H1 (cell line): Measurements from ENCODE around the gene SLC22A23. TPM values are rescaled to one million over a fixed set of nuclear protein-coding genes. Genes with fewer than 3 reads are reported as not detected.

ENCODE experiments used
- CTCF ChIA-PET: fragments of 300-600 bp; sonication (Branson Sonifier 250); formaldehyde crosslinking; loops from one replicate; lab custom pipeline; 2021; ENCODE audit not compliant: partially characterized antibody; lab: Charles Lee
- POLR2A ChIA-PET: fragments of 300-600 bp; sonication (Branson Sonifier 250); formaldehyde crosslinking; loops from one replicate; lab custom pipeline; 2021; ENCODE audit warnings: inconsistent platforms; ENCODE audit not compliant: partially characterized antibody; lab: Charles Lee
- DNase-seq, 2 experiments: peaks; one replicate each; pipeline versions ENCODE4 v3.0.0 to v3.0.0-alpha.2; 2010 to 2022; ENCODE audit warnings: low spot score in 2 of 2, low read depth in 1 of 2, mixed read lengths in 1 of 2
- FAIRE-seq: peaks from 2 replicates; lab custom pipeline; 2011; peaks lifted over from hg19 to GRCh38; lab: Jason Lieb, UNC
- H2AFZ ChIP-seq: 2 replicates; pipeline ENCODE4 v1.8.1; 2012; ENCODE audit warnings: low read length, inconsistent platforms
- H2AK5ac ChIP-seq: 2 replicates; pipeline ENCODE4 v1.6.1; 2013; ENCODE audit warnings: low read depth, low read length
- H2BK120ac ChIP-seq: replicated peaks from 2 replicates; pipeline ENCODE3; 2013; ENCODE audit warnings: low read depth, low read length, inconsistent platforms
- H2BK12ac ChIP-seq: 2 replicates; pipeline ENCODE4 v1.6.1; 2013; ENCODE audit warnings: low read depth, low read length
- H2BK15ac ChIP-seq: 2 replicates; pipeline ENCODE4 v1.6.1; 2013; ENCODE audit warnings: low read length
- H2BK20ac ChIP-seq: 2 replicates; pipeline ENCODE4 v1.6.1; 2013; ENCODE audit warnings: low read length
- H2BK5ac ChIP-seq: 2 replicates; pipeline ENCODE4 v1.6.1; 2013; ENCODE audit warnings: low read depth, low read length
- H3K14ac ChIP-seq: 2 replicates; pipeline ENCODE4 v1.6.1; 2013; ENCODE audit warnings: inconsistent platforms; ENCODE audit not compliant: insufficient read length
- H3K18ac ChIP-seq: 2 replicates; pipeline ENCODE4 v1.6.1; 2013; ENCODE audit warnings: low read length; ENCODE audit errors: extremely low read depth
- H3K23ac ChIP-seq: 2 replicates; pipeline ENCODE4 v1.6.1; 2013; ENCODE audit warnings: inconsistent platforms; ENCODE audit not compliant: insufficient read length
- H3K23me2 ChIP-seq: 2 replicates; pipeline ENCODE4 v1.6.1; 2013; ENCODE audit warnings: low read depth, low read length
- H3K27ac ChIP-seq: 2 replicates; pipeline ENCODE4 v1.6.1; 2011; ENCODE audit warnings: low read depth, low read length, inconsistent platforms
- H3K27me3 ChIP-seq, 4 experiments: replicated peaks in 1 of 4; 1 replicate in 1 of 4; 2 replicates in 3 of 4; pipeline versions ENCODE4 v1.6.1 to v1.8.1; 2011 to 2013; ENCODE audit warnings: low read length in 3 of 4, mild to moderate bottlenecking in 3 of 4, inconsistent platforms in 2 of 4, mixed read lengths in 2 of 4, moderate library complexity in 1 of 4; ENCODE audit not compliant: control insufficient read depth in 3 of 4, insufficient read depth in 3 of 4; ENCODE audit errors: extremely low read depth in 1 of 4
- H3K36me3 ChIP-seq, 4 experiments: 2 replicates each; pipeline versions ENCODE4 v1.6.1 to v1.8.1; 2011 to 2013; ENCODE audit warnings: mild to moderate bottlenecking in 4 of 4, low read length in 3 of 4, moderate library complexity in 2 of 4, control low read depth in 1 of 4, inconsistent platforms in 1 of 4; ENCODE audit not compliant: insufficient read depth in 4 of 4, control insufficient read depth in 2 of 4
- H3K4ac ChIP-seq: replicated peaks from 2 replicates; pipeline ENCODE3; 2013; ENCODE audit warnings: low read length, low read depth, mixed read lengths, inconsistent platforms; ENCODE audit not compliant: insufficient read length
- H3K4me1 ChIP-seq, 4 experiments: replicated peaks in 1 of 4; 1 replicate in 1 of 4; 2 replicates in 3 of 4; pipeline versions ENCODE4 v1.6.1 to v1.8.1; 2011 to 2013; ENCODE audit warnings: low read length in 3 of 4, inconsistent platforms in 2 of 4, mixed read lengths in 1 of 4; ENCODE audit not compliant: insufficient read depth in 4 of 4, control insufficient read depth in 3 of 4
- H3K4me2 ChIP-seq, 2 experiments: 2 replicates each; pipeline versions ENCODE4 v1.6.1 to v1.8.1; 2011 to 2013; ENCODE audit warnings: low read depth in 2 of 2, low read length in 2 of 2, control low read depth in 1 of 2, inconsistent platforms in 1 of 2, mild to moderate bottlenecking in 1 of 2; ENCODE audit not compliant: insufficient read depth in 1 of 2
- H3K4me3 ChIP-seq, 4 experiments: fragments of 200-600, 300-600 bp in 1 of 4; sonication (generic), shearing (Covaris generic), sonication (Bioruptor Twin) in 1 of 4; 2 replicates each; pipeline versions ENCODE4 v1.5.1 to v1.8.1; 2011 to 2016; ENCODE audit warnings: low read length in 4 of 4, low read depth in 3 of 4, control low read depth in 2 of 4, inconsistent platforms in 2 of 4, mild to moderate bottlenecking in 2 of 4, mixed read lengths in 1 of 4, moderate library complexity in 1 of 4; ENCODE audit not compliant: insufficient read depth in 2 of 4; ENCODE audit errors: extremely low read depth in 1 of 4
- H3K56ac ChIP-seq: replicated peaks from 2 replicates; pipeline ENCODE3; 2013; ENCODE audit warnings: low read depth, mild to moderate bottlenecking, mixed read lengths, low read length, inconsistent platforms; ENCODE audit not compliant: insufficient read length
- H3K79me1 ChIP-seq: 2 replicates; pipeline ENCODE4 v1.6.1; 2013; ENCODE audit warnings: low read depth, low read length, control low read depth
- H3K79me2 ChIP-seq, 2 experiments: 2 replicates each; pipeline versions ENCODE4 v1.6.1 to v1.8.1; 2012 to 2013; ENCODE audit warnings: low read length in 2 of 2, mild to moderate bottlenecking in 2 of 2, inconsistent platforms in 1 of 2; ENCODE audit not compliant: insufficient read depth in 2 of 2, control insufficient read depth in 1 of 2
- H3K9ac ChIP-seq, 4 experiments: replicated peaks in 1 of 4; 1 replicate in 1 of 4; 2 replicates in 3 of 4; pipeline versions ENCODE4 v1.6.1 to v1.8.1; 2011 to 2013; ENCODE audit warnings: low read depth in 3 of 4, low read length in 3 of 4, control low read depth in 2 of 4, mild to moderate bottlenecking in 2 of 4, moderate library complexity in 2 of 4, inconsistent platforms in 1 of 4; ENCODE audit errors: extremely low read depth in 1 of 4
- H3K9me3 ChIP-seq, 2 experiments: 2 replicates each; pipeline versions ENCODE4 v1.6.1 to v1.8.1; 2012 to 2013; ENCODE audit warnings: mild to moderate bottlenecking in 2 of 2, moderate library complexity in 2 of 2, control low read depth in 1 of 2, inconsistent platforms in 1 of 2, low read depth in 1 of 2, low read length in 1 of 2, mixed read lengths in 1 of 2; ENCODE audit not compliant: insufficient read depth in 2 of 2
- H4K20me1 ChIP-seq, 2 experiments: replicated peaks in 1 of 2; 2 replicates each; pipeline versions ENCODE3 to v1.8.1; 2011 to 2013; ENCODE audit warnings: inconsistent platforms in 2 of 2, low read length in 2 of 2, mild to moderate bottlenecking in 1 of 2; ENCODE audit not compliant: insufficient read depth in 2 of 2, control insufficient read depth in 1 of 2
- H4K5ac ChIP-seq: 2 replicates; pipeline ENCODE4 v1.6.1; 2013; ENCODE audit warnings: low read length, low read depth, mixed read lengths, inconsistent platforms; ENCODE audit not compliant: insufficient read length
- H4K8ac ChIP-seq: 2 replicates; pipeline ENCODE4 v1.8.0; 2013; ENCODE audit warnings: mild to moderate bottlenecking, moderate library complexity, low read length, inconsistent platforms; ENCODE audit not compliant: insufficient read depth; ENCODE audit errors: extremely low read depth
- H4K91ac ChIP-seq: replicated peaks from 2 replicates; pipeline ENCODE3; 2013; ENCODE audit warnings: low read length, mixed read lengths, inconsistent platforms; ENCODE audit not compliant: insufficient read length
- HDAC2 ChIP-seq, 2 experiments: fragments of 300-600 bp in 1 of 2; sonication (generic) in 1 of 2; IDR thresholded peaks; 2 replicates each; pipeline ENCODE4 v1.6.1; 2011 to 2012; ENCODE audit warnings: low read depth in 2 of 2, low read length in 2 of 2, mild to moderate bottlenecking in 2 of 2, moderate library complexity in 2 of 2, borderline replicate concordance in 1 of 2, inconsistent platforms in 1 of 2
- SP2 ChIP-seq: IDR thresholded peaks from 2 replicates; pipeline ENCODE4 v1.6.1; 2012; ENCODE audit warnings: mild to moderate bottlenecking, low read length, inconsistent platforms
- WGBS, 2 experiments: shearing (Covaris generic) in 1 of 2; methylation state at CpG; one replicate each; pipeline versions ENCODE4 v1.1.6 to v1.1.7; 2013 to 2015; ENCODE audit warnings: low lambda C conversion rate in 2 of 2, mixed read lengths in 2 of 2, inconsistent platforms in 1 of 2, low coverage in 1 of 2, missing lambda C conversion rate in 1 of 2; ENCODE audit not compliant: insufficient replicate concordance in 2 of 2, insufficient coverage in 1 of 2, insufficient read length in 1 of 2; ENCODE audit errors: extremely low coverage in 1 of 2, missing lambda C conversion rate in 1 of 2; 5-methylcytosine and 5-hydroxymethylcytosine counted together
- polyA plus RNA-seq, 7 experiments: library from polyadenylated mRNA; depleted of rRNA in 3 of 7; stranded (reverse) in 5 of 7; unstranded in 2 of 7; fragments of >200 nt in 5 of 7; fragments of 200-250 nt in 2 of 7; gene quantifications; 1 replicate in 5 of 7; 2 replicates in 1 of 7; 4 replicates in 1 of 7; pipeline versions ENCODE4 v1.2.1 to v1.2.3, GENCODE V29; 2011 to 2013; ENCODE audit warnings: missing spikeins in 2 of 7, mixed read lengths in 2 of 7
- total RNA-seq: library from RNA; stranded (reverse); fragmentation: NEBNext Ultra II Directional; extraction: Animal tissue kit (Norgen Biotek cat#: 25700); gene quantifications from 2 replicates; pipeline ENCODE4 v1.2.1, GENCODE V29; 2021

SLC22A23 gene
- total and polyA plus RNA-seq, 2 of the 8 experiments (the other 6 are each of a cell fraction or from before 2014, with no cell fraction given), result 9.9 to 38.4 TPM

- Histone ChIP-seq H2AFZ (no peak overlapping the region), H3K36me3 (no peaks in the 10 kb centered on the region), H3K18ac (no peak overlapping the region), H2BK20ac (no peak overlapping the region), H3K4me3 (no peak overlapping the region), H2BK120ac (no peak overlapping the region), H3K79me1 (peaks cover 9% of the 10 kb centered on the region), H4K20me1 (no peaks in the 10 kb centered on the region), H2AK5ac (no peak overlapping the region), H2BK15ac (no peak overlapping the region), H3K14ac (no peak overlapping the region), H3K4ac (no peak overlapping the region), H3K23ac (no peak overlapping the region), H2BK5ac (no peak overlapping the region), H3K27ac (no peak overlapping the region), H3K23me2 (no peaks in the 10 kb centered on the region), H3K56ac (no peak overlapping the region), H3K9ac (no peak overlapping the region)
- DNase-seq, result no peak
- FAIRE-seq, result no peak
- CTCF ChIA-PET, result no interaction called here
- TF ChIP-seq SP2 (no peak), HDAC2 (IDR thresholded peaks at IDR 0.05; ENCODE audit: borderline replicate concordance in 1 of 2, low read depth in 2 of 2, low read length in 2 of 2) (no peak)
- TF ChIP-seq, all 59 proteins: peak for 0
- Histone ChIP-seq H3K9me3 (no peaks in the 10 kb centered on the region), H3K4me1 (peaks cover 7 to 21% (median 15%) of the 10 kb centered on the region in 4 experiments; a peak in 5 of 7 replicates), H3K4me2 (no peak overlapping the region), H4K91ac (no peak overlapping the region), H2BK12ac (no peak overlapping the region), H4K5ac (no peak overlapping the region), H3K27me3 (no peaks in the 10 kb centered on the region), H4K8ac (no peak overlapping the region), H3K79me2 (peaks cover 0 to 65% of the 10 kb centered on the region in 2 experiments; a peak in 2 of 4 replicates)
- POLR2A ChIA-PET, result interaction anchor here (0.6 kb wide), 1 partner anchor 165 kb away, joined by 3 read pairs; no protein-coding TSS in a partner anchor
- WGBS, 2 experiments, result 90% methylated on average over 3 of the region's 3 CpGs; no CpG with 5 or more reads in 1 of the 2 experiments
Observed at GRCh38 chr6:3429211-3429610, 27.6 kb downstream of the SLC22A23 start.
